H1 (cell line): ENCODE results near the gene EVC2. TPM values are rescaled to one million over a fixed set of nuclear protein-coding genes. Genes with fewer than 3 reads are reported as not detected.

Experiments used
- BRCA1 ChIP-seq: IDR thresholded peaks from 2 replicates; pipeline ENCODE4 v1.6.1; 2012; ENCODE audit warnings: low read depth, low read length, improper control_type of control experiment
- GABPA ChIP-seq: IDR thresholded peaks from 2 replicates; pipeline ENCODE4 v1.6.1; 2011; ENCODE audit warnings: mild to moderate bottlenecking, low read length, moderate library complexity, borderline replicate concordance; ENCODE audit not compliant: insufficient read depth
- HDAC6 ChIP-seq: IDR thresholded peaks from one replicate; pipeline ENCODE4 v1.7.1; 2012; ENCODE audit warnings: low read depth, mild to moderate bottlenecking, inconsistent platforms, low read length, moderate library complexity
- JUN ChIP-seq: IDR thresholded peaks from 2 replicates; pipeline ENCODE4 v1.6.1; 2011; ENCODE audit warnings: low read depth, mild to moderate bottlenecking, improper control_type of control experiment, low read length
- polyA plus RNA-seq, 7 experiments: library from polyadenylated mRNA; depleted of rRNA in 3 of 7; stranded (reverse) in 5 of 7; unstranded in 2 of 7; fragments of >200 nt in 5 of 7; fragments of 200-250 nt in 2 of 7; gene quantifications; 1 replicate in 5 of 7; 2 replicates in 1 of 7; 4 replicates in 1 of 7; pipeline versions ENCODE4 v1.2.1 to v1.2.3, GENCODE V29; 2011 to 2013; ENCODE audit warnings: missing spikeins in 2 of 7, mixed read lengths in 2 of 7
- total RNA-seq: library from RNA; stranded (reverse); fragmentation: NEBNext Ultra II Directional; extraction: Animal tissue kit (Norgen Biotek cat#: 25700); gene quantifications from 2 replicates; pipeline ENCODE4 v1.2.1, GENCODE V29; 2021

Gene EVC2
- total and polyA plus RNA-seq, 2 of the 8 experiments (the other 6 are each of a cell fraction or from before 2014, with no cell fraction given) = 0.73 to 5.9 TPM

GRCh38 chr4:5638976-5639375, 69.4 kb downstream of the EVC2 start (continued):
- no peak for TF ChIP-seq HDAC6
- no peak for TF ChIP-seq GABPA
- no peak for TF ChIP-seq JUN
- TF ChIP-seq BRCA1 = no peak
